Left ventricle myocardium inferior (tissue), 1 donor: ENCODE results near the gene PGGHG. TPM values are rescaled to one million over a fixed set of nuclear protein-coding genes. Genes with fewer than 3 reads are reported as not detected.

Experiments used
- DNase-seq: peaks from one replicate; pipeline ENCODE4 v3.0.0-alpha.2; 2020
- H3K27ac ChIP-seq: fragments of 200-600 bp; replicated peaks from 2 replicates; pipeline ENCODE4 v1.8.0; 2021
- H3K27me3 ChIP-seq: fragments of 200-600 bp; 2 replicates; pipeline ENCODE4 v1.8.0; 2021; ENCODE audit warnings: low read depth
- H3K36me3 ChIP-seq: fragments of 200-600 bp; 2 replicates; pipeline ENCODE4 v1.8.0; 2021
- H3K4me1 ChIP-seq: fragments of 200-600 bp; 2 replicates; pipeline ENCODE4 v1.8.0; 2021
- H3K4me3 ChIP-seq: fragments of 200-600 bp; 2 replicates; pipeline ENCODE4 v1.8.0; 2021; ENCODE audit warnings: mild to moderate bottlenecking, moderate library complexity
- H3K9me3 ChIP-seq: fragments of 200-600 bp; replicated peaks from 2 replicates; pipeline ENCODE4 v1.8.0; 2021
- intact Hi-C: fragments of 100-400 bp; cut with micrococcal nuclease; formaldehyde crosslinking; loops from one replicate; pipeline ENCODE4 v1.11.0; 2022
- long read RNA-seq: library from polyadenylated mRNA; unstranded; transcript quantifications from one replicate; pipeline ENCODE4 v2.0.0, GENCODE V29; 2021
- total RNA-seq: library from RNA; stranded (reverse); fragmentation: NEBNext Ultra II Directional; extraction: Animal tissue kit (Norgen Biotek cat#: 25700); gene quantifications from one replicate; pipeline ENCODE4 v1.2.1, GENCODE V29; 2021
- TF ChIP-seq, protein P1 (sequence below): fragments of 200-600 bp; IDR thresholded peaks from 2 replicates; pipeline ENCODE4 v1.8.0; 2021; ENCODE audit warnings: antibody characterized with exemption, mild to moderate bottlenecking, borderline replicate concordance
- donor health status: DM: no; HTN: yes; CAD: no; lungs with severe emphysema.

PGGHG gene
- total RNA-seq, result 7.2 TPM
- long read RNA-seq, partial matches to known transcripts, result 5 of 14 reads
- long read RNA-seq, other reads (novel, unspliced or antisense), result 9 of 14 reads

GRCh38 chr11:288478-289397, at the start of gene PGGHG:
Gene PGGHG (plus strand): TSS chr11:289126. CDS start chr11:289817, 691 bp downstream.
- peaks cover 22% of the 10 kb centered on the region for H3K4me1 ChIP-seq
- peak within 1 kb of the TSS; percentile 81 for H3K4me3 ChIP-seq
- peaks cover 51% of the 10 kb centered on the region for H3K27me3 ChIP-seq
- peak within 1 kb of the TSS; percentile 84 for H3K27ac ChIP-seq
- no peaks in the 10 kb centered on the region for H3K9me3 ChIP-seq
- DNase-seq, result peak; percentile 88
- no peaks in the 10 kb centered on the region for H3K36me3 ChIP-seq
- intact Hi-C loops, result no loop called here
- TF ChIP-seq, protein P1, sequence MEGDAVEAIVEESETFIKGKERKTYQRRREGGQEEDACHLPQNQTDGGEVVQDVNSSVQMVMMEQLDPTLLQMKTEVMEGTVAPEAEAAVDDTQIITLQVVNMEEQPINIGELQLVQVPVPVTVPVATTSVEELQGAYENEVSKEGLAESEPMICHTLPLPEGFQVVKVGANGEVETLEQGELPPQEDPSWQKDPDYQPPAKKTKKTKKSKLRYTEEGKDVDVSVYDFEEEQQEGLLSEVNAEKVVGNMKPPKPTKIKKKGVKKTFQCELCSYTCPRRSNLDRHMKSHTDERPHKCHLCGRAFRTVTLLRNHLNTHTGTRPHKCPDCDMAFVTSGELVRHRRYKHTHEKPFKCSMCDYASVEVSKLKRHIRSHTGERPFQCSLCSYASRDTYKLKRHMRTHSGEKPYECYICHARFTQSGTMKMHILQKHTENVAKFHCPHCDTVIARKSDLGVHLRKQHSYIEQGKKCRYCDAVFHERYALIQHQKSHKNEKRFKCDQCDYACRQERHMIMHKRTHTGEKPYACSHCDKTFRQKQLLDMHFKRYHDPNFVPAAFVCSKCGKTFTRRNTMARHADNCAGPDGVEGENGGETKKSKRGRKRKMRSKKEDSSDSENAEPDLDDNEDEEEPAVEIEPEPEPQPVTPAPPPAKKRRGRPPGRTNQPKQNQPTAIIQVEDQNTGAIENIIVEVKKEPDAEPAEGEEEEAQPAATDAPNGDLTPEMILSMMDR, result no peak

- Histone ChIP-seq H3K27me3 (no peaks in the 10 kb centered on the region), H3K4me3 (no peak overlapping the region), H3K27ac (no peak overlapping the region), H3K4me1 (peaks cover 57% of the 10 kb centered on the region), H3K9me3 (no peaks in the 10 kb centered on the region), H3K36me3 (peaks cover 50% of the 10 kb centered on the region)
- no peak for DNase-seq
- intact Hi-C loops, result no loop called here
- TF ChIP-seq, protein P1, result no peak
These were observed 48.6 kb upstream of the PGGHG start for GRCh38 chr11:240315-240714.

- H3K9me3 ChIP-seq, result no peaks in the 10 kb centered on the region
- peaks cover 61% of the 10 kb centered on the region for H3K36me3 ChIP-seq
- TF ChIP-seq, protein P1, result no peak
- H3K4me3 ChIP-seq, result peak overlapping the region; percentile 15
- no peak for DNase-seq
- peaks cover 47% of the 10 kb centered on the region for H3K4me1 ChIP-seq
- H3K27ac ChIP-seq, result peak overlapping the region; percentile 86
- intact Hi-C loops, result no loop called here
- H3K27me3 ChIP-seq, result no peaks in the 10 kb centered on the region
These were observed 47.3 kb upstream of the PGGHG start for GRCh38 chr11:241634-242033.

- Histone ChIP-seq H3K27me3 (no peaks in the 10 kb centered on the region), H3K36me3 (peaks cover 82% of the 10 kb centered on the region), H3K9me3 (no peaks in the 10 kb centered on the region), H3K4me1 (peaks cover 21% of the 10 kb centered on the region), H3K27ac (no peak overlapping the region), H3K4me3 (no peak overlapping the region)
- intact Hi-C loops, result no loop called here
- DNase-seq, result no peak
- TF ChIP-seq, protein P1, result no peak
These were observed 44.5 kb upstream of the PGGHG start for GRCh38 chr11:244376-244775.

DNA sequence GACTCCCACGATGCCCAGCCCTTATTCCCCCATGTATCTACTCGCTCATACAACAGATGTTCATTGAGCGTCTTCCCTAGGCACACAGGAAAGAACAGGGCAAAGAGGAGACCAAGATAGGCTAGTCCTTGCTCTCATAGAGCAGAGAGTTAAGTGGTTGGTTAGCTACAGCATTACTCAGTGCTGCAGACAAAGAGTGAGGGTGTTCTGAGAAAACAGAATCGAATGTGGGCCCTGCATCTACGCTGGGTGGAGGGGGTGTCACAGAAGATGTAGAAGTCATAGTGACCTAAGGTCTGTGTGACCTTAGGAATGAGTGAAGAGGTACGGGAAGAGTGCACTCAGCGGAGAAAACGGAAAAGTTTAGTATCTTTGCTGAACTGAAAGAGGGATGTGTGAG, 39.9 kb upstream of the PGGHG start:
- TF ChIP-seq, protein P1, result no peak
- DNase-seq, result no peak
- H3K4me1 ChIP-seq, result no peaks in the 10 kb centered on the region
- intact Hi-C loops, result no loop called here
- H3K9me3 ChIP-seq, result no peaks in the 10 kb centered on the region
- H3K27ac ChIP-seq, result no peak overlapping the region
- no peaks in the 10 kb centered on the region for H3K27me3 ChIP-seq
- no peak overlapping the region for H3K4me3 ChIP-seq
- H3K36me3 ChIP-seq, result peaks cover 98% of the 10 kb centered on the region
